Measurements from ENCODE around the gene IPMK.

The IPMK gene

DNA sequence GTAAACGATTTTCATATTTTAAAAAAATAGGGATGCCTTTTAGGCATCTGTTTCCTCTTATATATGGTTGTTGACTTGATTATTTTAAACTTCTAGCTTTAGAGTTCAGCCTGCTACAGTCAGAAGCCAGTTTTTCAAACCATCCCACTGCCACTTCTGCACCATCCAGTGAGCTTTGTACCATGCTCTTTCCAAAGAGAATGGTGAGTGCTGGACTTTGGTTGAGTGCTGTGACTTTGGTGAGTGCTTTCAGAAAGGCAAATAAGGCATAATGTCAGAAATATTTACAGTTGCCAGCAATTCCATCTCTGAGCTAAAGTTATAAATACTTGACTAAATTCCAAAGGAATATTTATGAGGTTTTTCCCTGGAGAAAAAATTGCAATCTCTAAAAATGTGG is 117.4 kb downstream of the IPMK start:
- DNase-seq: no peak

DNA sequence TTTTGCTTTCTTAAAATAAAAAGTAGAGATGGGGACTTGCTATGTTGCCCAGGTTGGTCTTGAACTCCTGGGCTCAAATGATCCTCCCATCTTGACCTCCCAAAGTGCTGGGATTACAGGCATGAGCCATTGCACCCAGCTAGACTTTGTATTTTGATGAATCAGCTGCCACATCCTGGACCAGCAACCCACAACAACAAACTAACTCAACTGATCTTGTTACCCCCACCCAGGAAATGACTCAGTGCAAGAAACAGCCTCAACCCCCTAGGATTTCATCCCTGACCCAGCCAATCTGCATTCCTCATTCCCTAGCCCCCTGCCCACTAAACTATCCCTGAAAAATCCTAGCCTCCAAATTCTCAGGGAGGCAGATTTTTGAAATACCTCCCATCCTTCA is 123.8 kb downstream of the IPMK start:
- no peak for DNase-seq

All from activated effector memory CD4-positive, alpha-beta T cell treated with Interleukin-2 at 50 U/mL for 16 hours (primary cell).